NCI-H146 treated with DMSO at 0.1 percent for 48 hours (cell line): ENCODE results near the gene CLEC12A.

Experiments
- DNase-seq: peaks from one replicate; lab custom pipeline; 2025; ENCODE audit not compliant: unreplicated experiment; lab: John Stamatoyannopoulos, UW

The CLEC12A gene

GRCh38 chr12:10031771-10032175, 60.6 kb downstream of the CLEC12A start:
- DNase-seq = no peak

DNA sequence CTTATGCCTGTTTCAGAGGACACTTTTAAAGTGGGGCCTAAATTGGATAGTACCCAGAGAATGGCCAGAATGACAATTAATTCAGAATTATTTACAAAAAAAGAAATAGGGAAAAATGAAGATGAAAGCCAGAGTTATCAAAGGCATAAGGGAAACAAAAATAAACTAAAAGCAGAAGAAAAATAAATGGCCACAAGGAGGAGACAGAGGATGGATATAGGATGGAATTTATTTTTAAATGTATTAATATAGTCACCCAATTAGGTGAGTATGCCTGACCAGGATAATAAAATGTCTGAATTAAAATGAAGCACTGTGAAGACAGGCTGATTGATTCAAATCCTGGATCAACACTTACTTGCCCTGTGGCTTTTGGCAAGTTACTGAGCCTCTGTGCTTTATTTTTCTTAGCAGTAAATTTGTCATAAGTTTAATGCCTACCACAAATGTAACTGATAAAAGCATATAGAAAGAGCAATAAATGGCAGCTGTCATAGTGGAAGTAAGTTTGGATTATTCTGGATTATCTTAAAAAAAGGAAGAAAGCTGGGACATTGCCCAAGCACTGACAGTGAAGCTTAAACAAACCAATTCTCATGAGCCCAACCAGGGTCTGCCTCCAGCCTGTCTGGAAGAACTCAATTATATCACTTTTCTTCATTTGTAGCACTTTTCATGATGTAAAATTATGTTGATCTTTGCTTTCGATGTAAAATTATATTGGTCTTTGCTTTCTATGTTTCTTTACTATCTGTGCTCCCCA, 62.8 kb downstream of the CLEC12A start:
- DNase-seq = no peak
